ENCODE results near the gene CYB561A3. TPM values are rescaled to one million over a fixed set of nuclear protein-coding genes. Genes with fewer than 3 reads are reported as not detected.

CYB561A3 gene
- total and polyA plus RNA-seq, 7 donors, result 7.7 to 25.1 (median 15.5) TPM

- H3K36me3 ChIP-seq (ENCODE audit: insufficient read depth in 1 of 2, low read depth in 1 of 2), result peaks cover 9 to 96% of the 10 kb centered on the region in 2 donors
- ATAC-seq, result peak; percentile 36 to 67 (median 60)
- peak overlapping the region; percentile 61 for H3K27ac ChIP-seq
Observed at GRCh38 chr11:61325649-61326414, 35.9 kb downstream of the CYB561A3 start.

DNA sequence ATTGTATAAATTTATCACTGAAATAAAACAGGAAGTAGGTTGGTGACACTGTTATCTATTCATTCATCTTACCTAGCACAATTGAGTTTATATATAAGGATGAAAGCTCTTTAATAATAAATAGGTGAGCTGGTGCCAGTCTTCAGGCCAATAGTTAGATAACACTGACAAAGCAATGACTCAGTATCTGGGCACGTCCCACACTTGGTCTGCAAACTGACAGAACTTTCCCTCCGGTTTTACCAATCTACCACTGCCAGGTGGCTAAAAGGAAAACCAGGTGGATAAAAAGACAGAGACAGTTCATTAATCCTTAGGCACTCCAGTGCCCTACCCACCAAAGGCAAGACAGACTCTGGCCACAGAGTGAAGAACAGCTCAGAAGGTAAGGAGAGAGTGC, 46.4 kb downstream of the CYB561A3 start:
- no peaks in the 10 kb centered on the region for H3K4me1 ChIP-seq
- H3K27ac ChIP-seq, result no peak overlapping the region
- peak in 1 of 4 donors; percentile 40 for ATAC-seq
- H3K36me3 ChIP-seq (ENCODE audit: insufficient read depth in 1 of 2, low read depth in 1 of 2), result peaks cover 26 to 98% of the 10 kb centered on the region in 2 donors
- DNase-seq, result no peak
- no peak for TF ChIP-seq CTCF (IDR thresholded peaks at IDR 0.05)
- H3K4me3 ChIP-seq, result no peak overlapping the region
- no peaks in the 10 kb centered on the region for H3K9me3 ChIP-seq
- 87 to 93% (median 91%) methylated on average over 2 of the region's 2 CpGs for WGBS, 3 donors
- H3K27me3 ChIP-seq (ENCODE audit: insufficient read depth in 3 of 3, low read length in 2 of 3), result no peaks in the 10 kb centered on the region
- intact Hi-C loops (cut with DNase I), result no loop called here

More at GRCh38 chr11:61325649-61326414, 35.9 kb downstream of the CYB561A3 start:
- H3K4me3 ChIP-seq, result no peak overlapping the region
- intact Hi-C loops (cut with DNase I), result no loop called here
- H3K4me1 ChIP-seq, result peaks cover 26% of the 10 kb centered on the region
- H3K9me3 ChIP-seq, result no peaks in the 10 kb centered on the region
- DNase-seq, result no peak
- no peaks in the 10 kb centered on the region for H3K27me3 ChIP-seq (ENCODE audit: insufficient read depth in 3 of 3, low read length in 2 of 3)
- TF ChIP-seq CTCF (IDR thresholded peaks at IDR 0.05), result no peak
- WGBS, 3 donors, result 36 to 52% (median 36%) methylated on average over 2 of the region's 2 CpGs

DNA sequence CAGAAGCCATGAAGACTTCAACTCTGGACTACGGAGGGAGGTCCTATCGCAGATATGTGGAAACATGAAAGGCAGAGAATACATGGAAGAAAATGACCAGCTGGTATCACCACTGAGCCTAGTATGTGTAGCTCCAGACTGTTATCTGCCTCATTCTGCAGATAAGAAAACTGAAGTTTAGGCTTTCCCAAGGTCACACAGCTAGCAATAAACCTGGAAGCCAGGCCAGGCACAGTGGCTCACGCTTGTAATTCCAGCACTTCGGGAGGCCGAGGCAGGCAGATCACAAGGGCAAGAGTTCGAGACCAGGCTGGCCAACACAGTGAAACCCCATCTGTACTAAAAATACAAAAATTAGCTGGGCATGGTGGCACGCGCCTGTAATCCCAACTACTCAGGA, 50.9 kb downstream of the CYB561A3 start:
- intact Hi-C loops (cut with DNase I), result no loop called here

DNA sequence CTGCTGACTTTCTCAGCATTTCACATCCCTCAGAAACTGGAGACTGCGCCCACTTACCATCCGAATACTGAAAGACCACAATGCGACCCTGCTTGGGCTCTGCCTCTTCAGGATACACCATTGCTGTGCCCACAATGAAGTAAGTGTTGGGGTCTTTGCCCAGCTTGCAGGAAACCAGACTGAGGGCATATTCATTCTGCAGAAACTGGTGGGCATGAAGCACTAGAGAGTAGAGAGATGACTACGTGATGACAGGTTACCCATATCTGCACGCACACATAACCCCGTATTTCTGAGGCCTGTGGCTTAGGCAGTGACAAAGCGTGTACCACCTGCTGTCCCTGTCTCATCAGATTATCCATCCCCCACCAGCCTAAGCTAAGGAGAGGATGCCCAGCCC, 51.9 kb downstream of the CYB561A3 start:
- ATAC-seq (no peak), DNase-seq (no peak)
- Histone ChIP-seq H3K27me3 (ENCODE audit: insufficient read depth in 3 of 3, low read length in 2 of 3) (no peaks in the 10 kb centered on the region), H3K36me3 (ENCODE audit: insufficient read depth in 1 of 2, low read depth in 1 of 2) (peaks cover 38 to 100% of the 10 kb centered on the region in 2 donors), H3K4me3 (no peak overlapping the region), H3K27ac (no peak overlapping the region), H3K4me1 (no peaks in the 10 kb centered on the region), H3K9me3 (no peaks in the 10 kb centered on the region)
- intact Hi-C loops (cut with DNase I), result no loop called here
- TF ChIP-seq CTCF (IDR thresholded peaks at IDR 0.05), result no peak
- WGBS, 3 donors, result 93 to 95% (median 93%) methylated on average over 7 of the region's 7 CpGs

More for the DNA sequence above, 50.9 kb downstream of the CYB561A3 start:
- no peaks in the 10 kb centered on the region for H3K27me3 ChIP-seq (ENCODE audit: insufficient read depth in 3 of 3, low read length in 2 of 3)
- no peak for TF ChIP-seq CTCF (IDR thresholded peaks at IDR 0.05)
- H3K27ac ChIP-seq, result no peak overlapping the region
- DNase-seq (no peak), ATAC-seq (no peak)
- peaks cover 36 to 100% of the 10 kb centered on the region in 2 donors for H3K36me3 ChIP-seq (ENCODE audit: insufficient read depth in 1 of 2, low read depth in 1 of 2)
- no peaks in the 10 kb centered on the region for H3K9me3 ChIP-seq
- 62 to 82% (median 65%) methylated on average over 8 of the region's 8 CpGs for WGBS, 3 donors
- H3K4me3 ChIP-seq, result no peak overlapping the region
- no peaks in the 10 kb centered on the region for H3K4me1 ChIP-seq

Measured in psoas muscle (tissue), 8 donors.